PC-3 (cell line): ENCODE measurements around the gene PPIL4. TPM values are rescaled to one million over a fixed set of nuclear protein-coding genes. Genes with fewer than 3 reads are reported as not detected.

Experiments
- ATAC-seq: fragments of 200-7000 bp; cut with Tn5 transposase; 2 replicates; pipeline ENCODE4 v1.9.1; 2020; ENCODE audit warnings: mild to moderate bottlenecking, moderate library complexity
- BruUV-seq: library from RNA; stranded (reverse); fragments of 400-500 nt; replicated peaks from 2 replicates; lab custom pipeline; 2021; lab: Mats Ljungman, UMichigan
- CTCF ChIA-PET: fragments of 300-600 bp; sonication (Branson Sonifier 250); formaldehyde crosslinking; loops from one replicate; lab custom pipeline; 2022; ENCODE audit warnings: antibody characterized with exemption; lab: Charles Lee
- POLR2A ChIA-PET: fragments of 300-600 bp; sonication (Branson Sonifier 250); formaldehyde crosslinking; loops from one replicate; lab custom pipeline; 2022; ENCODE audit warnings: antibody characterized with exemption; ENCODE audit not compliant: unreplicated experiment; lab: Charles Lee
- DNase-seq: peaks from one replicate; pipeline ENCODE4 v3.0.0-alpha.2; 2015
- H2AFZ ChIP-seq: fragments of 300-600 bp; sonication (generic); 2 replicates; pipeline ENCODE4 v1.6.0; 2016; ENCODE audit warnings: antibody characterized with exemption, low read length
- H3F3A ChIP-seq: fragments of 300-600 bp; sonication (generic); one replicate; pipeline ENCODE4 v1.6.0; 2017; ENCODE audit warnings: antibody characterized with exemption, low read length, control low read depth, mild to moderate bottlenecking; ENCODE audit not compliant: unreplicated experiment
- H3K27ac ChIP-seq: fragments of 300-600 bp; sonication (generic); 2 replicates; pipeline ENCODE4 v1.5.1; 2016; ENCODE audit warnings: mild to moderate bottlenecking, low read length
- H3K27me3 ChIP-seq: fragments of 300-600 bp; sonication (generic); 2 replicates; pipeline ENCODE4 v1.6.1; 2016; ENCODE audit warnings: low read length, mixed read lengths
- H3K36me3 ChIP-seq: fragments of 300-600 bp; sonication (generic); 2 replicates; pipeline ENCODE4 v1.6.1; 2016; ENCODE audit warnings: low read depth, mixed run types, low read length, mixed read lengths
- H3K4me1 ChIP-seq: fragments of 300-600 bp; sonication (generic); 2 replicates; pipeline ENCODE4 v1.5.1; 2016; ENCODE audit warnings: low read length; ENCODE audit not compliant: insufficient read depth
- H3K4me2 ChIP-seq: fragments of 300-600 bp; sonication (generic); 2 replicates; pipeline ENCODE4 v1.6.0; 2016; ENCODE audit warnings: low read length
- H3K4me3 ChIP-seq: fragments of 300-600 bp; sonication (generic); 2 replicates; pipeline ENCODE4 v1.5.1; 2016; ENCODE audit warnings: mild to moderate bottlenecking, low read length, mixed read lengths
- H3K79me2 ChIP-seq: fragments of 300-600 bp; sonication (generic); 2 replicates; pipeline ENCODE4 v1.6.1; 2017; ENCODE audit warnings: low read length, mixed read lengths
- H3K9ac ChIP-seq: fragments of 300-600 bp; sonication (generic); 2 replicates; pipeline ENCODE4 v1.6.0; 2016; ENCODE audit warnings: mild to moderate bottlenecking, low read length
- H3K9me2 ChIP-seq: fragments of 300-600 bp; sonication (generic); replicated peaks from 2 replicates; pipeline ENCODE4 v1.6.1; 2016; ENCODE audit warnings: mixed run types, low read length, mixed read lengths
- H3K9me3 ChIP-seq: fragments of 300-600 bp; sonication (generic); 2 replicates; pipeline ENCODE4 v1.6.1; 2016; ENCODE audit warnings: low read length, mixed read lengths
- H4K20me1 ChIP-seq: fragments of 300-600 bp; sonication (generic); 2 replicates; pipeline ENCODE4 v1.6.1; 2016; ENCODE audit warnings: low read length, mixed read lengths
- EZH2 ChIP-seq: fragments of 300-600 bp; sonication (generic); IDR thresholded peaks from one replicate; pipeline ENCODE4 v1.6.1; 2017; ENCODE audit warnings: antibody characterized with exemption, mild to moderate bottlenecking, low read length; ENCODE audit not compliant: unreplicated experiment
- EZH2phosphoT487 ChIP-seq: fragments of 300-600 bp; sonication (generic); IDR thresholded peaks from 2 replicates; pipeline ENCODE4 v1.6.1; 2018; ENCODE audit warnings: mild to moderate bottlenecking, antibody characterized with exemption, low read length, borderline replicate concordance
- intact Hi-C: fragments of 100-400 bp; cut with micrococcal nuclease; formaldehyde crosslinking; loops from 2 replicates; pipeline ENCODE4 v1.9.0; 2023
- total RNA-seq: library from RNA; depleted of rRNA; stranded (reverse); fragments of >200 nt; gene quantifications from 2 replicates; pipeline ENCODE4 v1.2.3, GENCODE V29; 2014
- TF ChIP-seq, protein P1 (sequence below): fragments of 300-600 bp; sonication (generic); conservative IDR thresholded peaks from 2 replicates; pipeline ENCODE4 v1.5.1; 2017; ENCODE audit warnings: antibody characterized with exemption, low read depth, mild to moderate bottlenecking, low read length

The PPIL4 gene
- total RNA-seq, 1 experiment from 2014 or later, result 12.8 TPM

DNA sequence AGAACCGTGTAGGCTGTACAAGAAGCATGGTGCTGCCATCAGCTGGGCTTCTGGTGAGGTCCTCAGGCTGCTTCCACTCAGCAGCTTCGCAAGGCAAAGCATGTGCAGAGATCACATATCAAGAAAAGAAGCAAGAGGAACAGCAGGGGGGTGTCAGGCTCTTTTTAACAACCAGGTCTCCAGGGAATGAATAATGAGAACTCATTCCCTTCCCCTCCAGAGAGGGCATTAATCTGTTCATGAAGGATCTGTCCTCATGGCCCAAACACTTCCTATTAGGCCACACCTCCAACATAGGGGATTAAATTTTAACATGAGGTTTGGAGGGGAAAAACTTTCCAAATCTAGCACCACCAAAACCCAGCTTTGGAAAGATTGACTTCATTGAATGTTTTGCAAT lies 40.3 kb upstream of the PPIL4 start:
- ATAC-seq (no peak), DNase-seq (no peak)
- POLR2A ChIA-PET, result no interaction called here
- H3K4me3 ChIP-seq, result no peak overlapping the region
- no peak overlapping the region for H3K27ac ChIP-seq
- peaks cover 8% of the 10 kb centered on the region; the same call in 1 of the 2 replicates for H3K36me3 ChIP-seq
- no peaks in the 10 kb centered on the region for H3K4me1 ChIP-seq
- H3K27me3 ChIP-seq, result no peaks in the 10 kb centered on the region
- intact Hi-C loops, result no loop called here
- no peak overlapping the region for H3K4me2 ChIP-seq
- TF ChIP-seq EZH2phosphoT487 (no peak), EZH2 (no peak)
- TF ChIP-seq, protein P1, sequence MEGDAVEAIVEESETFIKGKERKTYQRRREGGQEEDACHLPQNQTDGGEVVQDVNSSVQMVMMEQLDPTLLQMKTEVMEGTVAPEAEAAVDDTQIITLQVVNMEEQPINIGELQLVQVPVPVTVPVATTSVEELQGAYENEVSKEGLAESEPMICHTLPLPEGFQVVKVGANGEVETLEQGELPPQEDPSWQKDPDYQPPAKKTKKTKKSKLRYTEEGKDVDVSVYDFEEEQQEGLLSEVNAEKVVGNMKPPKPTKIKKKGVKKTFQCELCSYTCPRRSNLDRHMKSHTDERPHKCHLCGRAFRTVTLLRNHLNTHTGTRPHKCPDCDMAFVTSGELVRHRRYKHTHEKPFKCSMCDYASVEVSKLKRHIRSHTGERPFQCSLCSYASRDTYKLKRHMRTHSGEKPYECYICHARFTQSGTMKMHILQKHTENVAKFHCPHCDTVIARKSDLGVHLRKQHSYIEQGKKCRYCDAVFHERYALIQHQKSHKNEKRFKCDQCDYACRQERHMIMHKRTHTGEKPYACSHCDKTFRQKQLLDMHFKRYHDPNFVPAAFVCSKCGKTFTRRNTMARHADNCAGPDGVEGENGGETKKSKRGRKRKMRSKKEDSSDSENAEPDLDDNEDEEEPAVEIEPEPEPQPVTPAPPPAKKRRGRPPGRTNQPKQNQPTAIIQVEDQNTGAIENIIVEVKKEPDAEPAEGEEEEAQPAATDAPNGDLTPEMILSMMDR, result no peak
- no peaks in the 10 kb centered on the region for H3K79me2 ChIP-seq
- no peak overlapping the region for H3K9ac ChIP-seq
- no peak overlapping the region for H2AFZ ChIP-seq
- no peaks in the 10 kb centered on the region for H3K9me3 ChIP-seq
- H4K20me1 ChIP-seq, result no peaks in the 10 kb centered on the region
- H3K9me2 ChIP-seq, result no peaks in the 10 kb centered on the region
- no TSS peak for BruUV-seq
- H3F3A ChIP-seq, result no peaks in the 10 kb centered on the region
- CTCF ChIA-PET, result no interaction called here

DNA sequence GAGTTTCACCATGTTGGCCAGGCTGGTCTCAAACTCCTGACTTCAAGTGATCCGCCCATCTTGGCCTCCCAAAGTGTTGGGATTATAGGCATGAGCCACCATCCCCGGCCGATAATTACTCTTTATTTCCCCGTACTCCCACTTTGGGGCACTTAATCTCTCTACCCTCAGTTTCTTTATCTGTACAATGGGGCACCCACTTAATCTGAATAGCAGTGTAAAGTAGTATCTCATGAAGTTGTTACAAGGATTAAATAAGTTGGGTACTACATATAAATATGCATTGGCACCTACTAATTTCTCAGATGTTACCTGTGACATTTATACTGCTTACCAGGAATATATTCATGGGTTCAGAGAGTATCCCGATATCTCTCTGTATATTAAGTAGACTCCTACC lies 35.5 kb upstream of the PPIL4 start:
- BruUV-seq, result no TSS peak
- CTCF ChIA-PET, result no interaction called here
- Histone ChIP-seq H3K79me2 (no peaks in the 10 kb centered on the region), H3K9ac (no peak overlapping the region), H3K4me2 (no peak overlapping the region), H3K9me3 (no peaks in the 10 kb centered on the region), H3K9me2 (no peaks in the 10 kb centered on the region), H2AFZ (no peak overlapping the region), H3K4me3 (no peak overlapping the region), H3K27ac (no peak overlapping the region), H3K36me3 (peaks cover 4% of the 10 kb centered on the region; the same call in 1 of the 2 replicates), H3K4me1 (no peaks in the 10 kb centered on the region), H3K27me3 (no peaks in the 10 kb centered on the region), H4K20me1 (no peaks in the 10 kb centered on the region), H3F3A (no peaks in the 10 kb centered on the region)
- TF ChIP-seq EZH2phosphoT487 (no peak), EZH2 (no peak)
- TF ChIP-seq, protein P1, result no peak
- intact Hi-C loops, result no loop called here
- DNase-seq (no peak), ATAC-seq (no peak)
- POLR2A ChIA-PET, result no interaction called here

DNA sequence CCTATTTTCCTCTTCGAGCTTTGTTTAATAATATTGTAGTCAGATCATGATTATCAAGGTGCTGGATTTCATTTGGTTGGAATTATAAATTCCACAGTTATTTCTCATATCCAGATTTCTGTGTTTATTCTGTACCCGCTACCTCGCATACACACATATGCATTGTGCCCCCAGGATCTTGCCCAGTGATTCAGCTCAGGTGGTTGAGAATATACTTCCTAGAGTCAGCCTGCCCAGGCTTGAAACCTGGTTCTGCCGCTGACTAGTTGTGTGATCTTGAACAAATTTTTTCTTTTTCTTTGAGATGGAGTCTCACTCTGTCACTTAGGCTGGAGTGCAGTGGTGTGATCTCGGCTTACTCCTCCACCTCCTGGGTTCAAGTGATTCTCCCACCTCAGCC lies 35.0 kb upstream of the PPIL4 start:
- BruUV-seq, result no TSS peak
- Histone ChIP-seq H3K79me2 (no peaks in the 10 kb centered on the region), H3K4me3 (no peak overlapping the region), H3K9me2 (no peaks in the 10 kb centered on the region), H3K9ac (no peak overlapping the region), H2AFZ (no peak overlapping the region), H3K36me3 (peaks cover 4% of the 10 kb centered on the region; the same call in 1 of the 2 replicates), H3K4me2 (no peak overlapping the region), H3K27ac (no peak overlapping the region), H4K20me1 (no peaks in the 10 kb centered on the region), H3K9me3 (no peaks in the 10 kb centered on the region), H3K4me1 (no peaks in the 10 kb centered on the region), H3K27me3 (no peaks in the 10 kb centered on the region), H3F3A (no peaks in the 10 kb centered on the region)
- TF ChIP-seq EZH2 (no peak), EZH2phosphoT487 (no peak)
- TF ChIP-seq, protein P1, result no peak
- POLR2A ChIA-PET, result no interaction called here
- intact Hi-C loops, result no loop called here
- ATAC-seq, result no peak
- CTCF ChIA-PET, result no interaction called here
- DNase-seq, result no peak
